ENCODE measurements around the gene LRP5.

GRCh38 chr11:68401856-68402255 lies 89.5 kb downstream of the LRP5 start:
- TF ChIP-seq, protein P1, sequence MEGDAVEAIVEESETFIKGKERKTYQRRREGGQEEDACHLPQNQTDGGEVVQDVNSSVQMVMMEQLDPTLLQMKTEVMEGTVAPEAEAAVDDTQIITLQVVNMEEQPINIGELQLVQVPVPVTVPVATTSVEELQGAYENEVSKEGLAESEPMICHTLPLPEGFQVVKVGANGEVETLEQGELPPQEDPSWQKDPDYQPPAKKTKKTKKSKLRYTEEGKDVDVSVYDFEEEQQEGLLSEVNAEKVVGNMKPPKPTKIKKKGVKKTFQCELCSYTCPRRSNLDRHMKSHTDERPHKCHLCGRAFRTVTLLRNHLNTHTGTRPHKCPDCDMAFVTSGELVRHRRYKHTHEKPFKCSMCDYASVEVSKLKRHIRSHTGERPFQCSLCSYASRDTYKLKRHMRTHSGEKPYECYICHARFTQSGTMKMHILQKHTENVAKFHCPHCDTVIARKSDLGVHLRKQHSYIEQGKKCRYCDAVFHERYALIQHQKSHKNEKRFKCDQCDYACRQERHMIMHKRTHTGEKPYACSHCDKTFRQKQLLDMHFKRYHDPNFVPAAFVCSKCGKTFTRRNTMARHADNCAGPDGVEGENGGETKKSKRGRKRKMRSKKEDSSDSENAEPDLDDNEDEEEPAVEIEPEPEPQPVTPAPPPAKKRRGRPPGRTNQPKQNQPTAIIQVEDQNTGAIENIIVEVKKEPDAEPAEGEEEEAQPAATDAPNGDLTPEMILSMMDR (conservative IDR thresholded peaks at IDR 0.05; ENCODE audit: low read length): no peak
- TF ChIP-seq EZH2phosphoT487 (IDR thresholded peaks at IDR 0.05; ENCODE audit: borderline replicate concordance): no peak

All from Loucy (cell line).